Measurements from ENCODE around the gene LHFPL6. TPM values are rescaled to one million over a fixed set of nuclear protein-coding genes. Genes with fewer than 3 reads are reported as not detected.

The LHFPL6 gene
- total RNA-seq, 2 donors from 2014 or later: 0.36 to 0.81 TPM

GRCh38 chr13:39446865-39447264 lies 156.1 kb downstream of the LHFPL6 start:
- H3K27ac Mint-ChIP-seq: no peak overlapping the region
- H3K4me1 Mint-ChIP-seq (ENCODE audit: low read depth in 2 of 2): no peaks in the 10 kb centered on the region
- ATAC-seq (no peak), DNase-seq (ENCODE audit: low spot score) (no peak)
- H3K27me3 Mint-ChIP-seq: no peaks in the 10 kb centered on the region
- H3K9me3 Mint-ChIP-seq: peaks cover 6% of the 10 kb centered on the region
- H3K4me3 Mint-ChIP-seq: no peak overlapping the region
- H3K36me3 Mint-ChIP-seq: no peaks in the 10 kb centered on the region

- DNase-seq (ENCODE audit: low spot score) (no peak), ATAC-seq (no peak)
- no peaks in the 10 kb centered on the region for H3K4me1 Mint-ChIP-seq (ENCODE audit: low read depth in 2 of 2)
- H3K9me3 Mint-ChIP-seq: peaks cover 10% of the 10 kb centered on the region
- H3K27ac Mint-ChIP-seq: no peak overlapping the region
- H3K4me3 Mint-ChIP-seq: no peak overlapping the region
- no peaks in the 10 kb centered on the region for H3K36me3 Mint-ChIP-seq
- no peaks in the 10 kb centered on the region for H3K27me3 Mint-ChIP-seq
These were observed 158.1 kb downstream of the LHFPL6 start for GRCh38 chr13:39444866-39445265.

- Mint-ChIP-seq H3K4me1 (ENCODE audit: low read depth in 2 of 2) (no peaks in the 10 kb centered on the region), H3K4me3 (no peak overlapping the region), H3K36me3 (no peaks in the 10 kb centered on the region), H3K9me3 (peaks cover 24% of the 10 kb centered on the region), H3K27me3 (no peaks in the 10 kb centered on the region), H3K27ac (no peak overlapping the region)
- ATAC-seq (no peak), DNase-seq (ENCODE audit: low spot score) (no peak)
These were observed 169.3 kb downstream of the LHFPL6 start for GRCh38 chr13:39433651-39434050.

DNA sequence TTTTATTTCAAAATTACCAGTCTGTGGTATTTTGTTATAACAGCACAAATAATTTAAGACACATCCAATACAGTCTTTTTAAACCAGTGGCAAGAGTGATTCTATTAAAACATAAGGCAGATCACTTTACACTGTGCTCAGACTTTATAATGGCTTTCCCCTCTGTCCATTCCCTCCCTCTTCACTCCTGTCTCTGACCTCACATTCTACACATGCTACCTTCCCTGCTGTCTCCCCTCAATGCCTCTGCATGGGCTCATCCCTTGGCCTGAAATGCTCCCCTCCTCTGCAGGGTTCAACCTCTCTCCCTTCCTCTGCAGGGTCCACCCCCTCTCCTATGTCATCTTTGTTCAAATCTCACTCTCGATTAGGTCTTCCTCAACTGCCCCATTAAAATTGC lies 170.8 kb downstream of the LHFPL6 start:
- Mint-ChIP-seq H3K4me3 (no peak overlapping the region), H3K9me3 (peaks cover 24% of the 10 kb centered on the region), H3K4me1 (ENCODE audit: low read depth in 2 of 2) (no peaks in the 10 kb centered on the region), H3K27me3 (no peaks in the 10 kb centered on the region), H3K36me3 (no peaks in the 10 kb centered on the region), H3K27ac (no peak overlapping the region)
- no peak for ATAC-seq
- no peak for DNase-seq (ENCODE audit: low spot score)

DNA sequence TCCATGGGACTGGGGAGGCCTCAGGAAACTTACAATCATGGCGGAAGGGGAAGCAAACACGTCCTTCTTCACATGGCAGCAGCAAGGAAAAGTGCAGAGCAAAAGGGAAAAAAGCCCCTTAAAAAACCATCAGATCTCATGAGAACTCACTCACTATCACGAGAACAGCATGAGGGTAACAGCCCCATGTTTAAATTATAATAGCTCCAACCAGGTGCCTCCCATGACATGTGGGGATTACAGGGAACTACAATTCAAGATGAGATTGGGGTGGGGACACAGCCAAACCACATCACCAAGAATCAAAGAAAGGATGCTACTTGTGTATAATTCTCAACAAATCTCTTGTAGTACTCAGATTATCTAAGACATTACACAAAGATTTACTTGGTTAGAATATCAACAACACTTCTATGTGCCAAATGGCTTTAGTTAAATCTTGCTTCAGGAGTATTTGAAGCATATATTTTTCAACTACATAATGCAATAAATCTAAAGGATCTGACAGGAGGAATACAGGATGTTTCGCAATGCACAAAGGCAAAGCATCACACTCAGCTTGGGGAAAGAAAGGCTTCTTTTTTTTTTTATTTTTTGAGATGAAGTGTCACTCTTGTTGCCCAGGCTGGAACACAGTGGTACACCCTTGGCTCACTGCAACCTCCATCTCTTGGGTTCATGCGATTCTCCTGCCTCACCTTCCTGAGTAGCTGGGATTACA lies 180.0 kb downstream of the LHFPL6 start:
- Mint-ChIP-seq H3K27me3 (no peaks in the 10 kb centered on the region), H3K4me3 (no peak overlapping the region), H3K36me3 (no peaks in the 10 kb centered on the region), H3K9me3 (no peaks in the 10 kb centered on the region), H3K27ac (no peak overlapping the region), H3K4me1 (ENCODE audit: low read depth in 2 of 2) (no peaks in the 10 kb centered on the region)
- ATAC-seq (no peak), DNase-seq (ENCODE audit: low spot score) (no peak)

- Mint-ChIP-seq H3K27ac (no peak overlapping the region), H3K4me3 (no peak overlapping the region), H3K27me3 (no peaks in the 10 kb centered on the region), H3K4me1 (ENCODE audit: low read depth in 2 of 2) (no peaks in the 10 kb centered on the region), H3K36me3 (no peaks in the 10 kb centered on the region), H3K9me3 (no peaks in the 10 kb centered on the region)
- ATAC-seq: no peak
- no peak for DNase-seq (ENCODE audit: low spot score)
These were observed 183.1 kb downstream of the LHFPL6 start for GRCh38 chr13:39419876-39420275.

GRCh38 chr13:39419068-39419467 lies 183.9 kb downstream of the LHFPL6 start:
- Mint-ChIP-seq H3K27me3 (no peaks in the 10 kb centered on the region), H3K4me3 (no peak overlapping the region), H3K36me3 (no peaks in the 10 kb centered on the region), H3K9me3 (no peaks in the 10 kb centered on the region), H3K27ac (no peak overlapping the region), H3K4me1 (ENCODE audit: low read depth in 2 of 2) (no peaks in the 10 kb centered on the region)
- DNase-seq (ENCODE audit: low spot score) (no peak), ATAC-seq (no peak)

DNA sequence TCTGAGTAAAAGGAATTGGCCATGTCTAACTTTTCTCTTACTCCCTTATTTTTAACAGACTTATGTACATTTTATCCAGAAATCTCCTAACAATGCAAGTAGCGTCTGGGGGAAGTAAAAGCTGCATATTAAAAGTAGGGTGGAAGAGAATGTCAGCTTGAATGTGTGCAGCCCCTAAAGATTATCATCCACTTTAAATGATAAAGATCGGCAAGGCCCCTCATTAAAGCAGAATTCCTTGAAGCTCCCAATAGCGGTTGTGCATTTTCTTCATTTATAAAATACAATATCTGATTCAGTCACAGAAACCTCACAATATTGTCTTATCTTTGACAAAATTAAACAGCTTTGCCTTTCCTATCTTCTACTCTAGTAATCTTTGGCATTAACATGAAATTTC lies 184.6 kb downstream of the LHFPL6 start:
- Mint-ChIP-seq H3K4me1 (ENCODE audit: low read depth in 2 of 2) (no peaks in the 10 kb centered on the region), H3K4me3 (no peak overlapping the region), H3K27me3 (no peaks in the 10 kb centered on the region), H3K36me3 (no peaks in the 10 kb centered on the region), H3K9me3 (no peaks in the 10 kb centered on the region), H3K27ac (no peak overlapping the region)
- ATAC-seq (no peak), DNase-seq (ENCODE audit: low spot score) (no peak)

DNA sequence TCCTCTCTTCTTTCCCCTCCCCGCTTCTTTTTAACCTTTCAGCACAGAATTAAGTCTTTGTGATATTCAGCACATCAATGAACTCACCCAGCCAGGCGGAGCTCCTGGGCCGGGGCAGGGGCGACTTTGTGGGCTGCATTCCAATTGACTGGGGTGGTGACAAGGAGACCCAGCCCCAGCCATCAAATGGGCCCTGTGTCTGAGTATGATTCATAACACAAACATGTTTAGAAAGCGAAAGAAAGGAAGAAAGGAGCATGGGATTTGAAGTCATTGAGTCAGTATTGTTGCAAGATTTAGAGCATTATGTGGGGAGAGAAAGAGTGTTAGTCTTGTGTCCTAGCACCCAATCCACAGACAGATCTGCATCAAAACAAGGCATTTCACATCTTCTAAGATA lies 185.3 kb downstream of the LHFPL6 start:
- no peaks in the 10 kb centered on the region for H3K9me3 Mint-ChIP-seq
- DNase-seq (ENCODE audit: low spot score) (no peak), ATAC-seq (no peak)
- H3K4me3 Mint-ChIP-seq: no peak overlapping the region
- no peaks in the 10 kb centered on the region for H3K27me3 Mint-ChIP-seq
- H3K36me3 Mint-ChIP-seq: no peaks in the 10 kb centered on the region
- H3K4me1 Mint-ChIP-seq (ENCODE audit: low read depth in 2 of 2): no peaks in the 10 kb centered on the region
- no peak overlapping the region for H3K27ac Mint-ChIP-seq

DNA sequence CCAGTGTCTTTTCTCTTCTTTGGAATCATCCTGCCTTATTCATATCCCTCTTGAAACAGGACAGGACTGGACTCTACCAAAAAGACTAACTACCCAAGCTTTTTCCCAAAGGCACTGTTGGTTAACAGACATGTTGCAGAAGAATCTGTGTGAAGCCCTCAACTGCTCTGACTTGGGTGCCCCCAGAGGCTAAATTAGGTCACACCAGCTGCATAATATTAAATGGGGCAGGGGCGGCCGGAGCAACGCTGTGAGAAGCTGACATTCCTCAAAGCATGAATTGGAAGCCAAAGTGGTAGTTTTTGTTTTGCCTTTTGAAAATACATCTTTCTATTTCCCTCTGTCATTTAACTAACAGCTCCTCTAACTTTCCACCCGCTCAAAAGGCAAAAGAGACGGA lies 185.9 kb downstream of the LHFPL6 start:
- no peaks in the 10 kb centered on the region for H3K36me3 Mint-ChIP-seq
- no peaks in the 10 kb centered on the region for H3K27me3 Mint-ChIP-seq
- H3K9me3 Mint-ChIP-seq: no peaks in the 10 kb centered on the region
- H3K27ac Mint-ChIP-seq: no peak overlapping the region
- no peak for ATAC-seq
- no peaks in the 10 kb centered on the region for H3K4me1 Mint-ChIP-seq (ENCODE audit: low read depth in 2 of 2)
- no peak for DNase-seq (ENCODE audit: low spot score)
- no peak overlapping the region for H3K4me3 Mint-ChIP-seq

DNA sequence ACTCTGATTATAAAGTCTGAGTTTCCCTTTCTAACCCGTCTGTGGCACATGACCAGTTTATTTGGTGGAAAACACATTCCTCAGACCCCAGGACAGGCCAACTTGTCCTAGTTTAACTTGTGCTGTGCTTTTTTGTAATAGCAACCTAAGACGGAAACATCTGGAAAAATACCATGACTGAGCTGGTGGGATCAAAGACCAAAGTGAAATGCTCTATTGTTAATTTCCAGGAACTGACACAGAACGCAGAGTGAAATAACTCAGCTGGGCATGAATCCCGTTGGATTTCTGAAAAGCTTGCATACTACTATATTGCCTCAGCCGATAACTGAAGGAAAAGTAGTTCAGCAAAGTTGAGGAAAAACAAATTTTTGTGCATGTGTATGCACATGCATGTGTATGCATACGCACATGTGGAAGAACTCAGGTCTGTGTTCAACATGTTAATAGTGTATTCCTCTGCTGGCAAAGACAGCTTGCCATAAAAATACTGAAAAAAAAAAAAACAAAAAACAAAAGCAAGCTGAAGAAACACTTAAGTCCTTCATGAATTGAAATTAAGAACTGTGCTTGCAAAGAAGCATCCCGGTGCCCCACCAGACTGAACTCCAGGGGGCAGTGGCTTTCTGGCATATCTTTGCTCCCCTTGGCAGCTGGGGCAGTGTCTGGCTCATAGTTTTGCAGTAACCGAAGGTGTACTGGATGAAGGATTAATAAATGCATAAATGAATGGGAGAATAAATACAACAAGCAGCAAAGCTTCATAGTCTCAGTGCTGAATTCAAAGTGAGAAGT lies 187.8 kb downstream of the LHFPL6 start:
- H3K4me1 Mint-ChIP-seq (ENCODE audit: low read depth in 2 of 2): no peaks in the 10 kb centered on the region
- no peak overlapping the region for H3K4me3 Mint-ChIP-seq
- no peak overlapping the region for H3K27ac Mint-ChIP-seq
- DNase-seq (ENCODE audit: low spot score): no peak
- no peaks in the 10 kb centered on the region for H3K9me3 Mint-ChIP-seq
- no peak for ATAC-seq
- H3K36me3 Mint-ChIP-seq: no peaks in the 10 kb centered on the region
- no peaks in the 10 kb centered on the region for H3K27me3 Mint-ChIP-seq

DNA sequence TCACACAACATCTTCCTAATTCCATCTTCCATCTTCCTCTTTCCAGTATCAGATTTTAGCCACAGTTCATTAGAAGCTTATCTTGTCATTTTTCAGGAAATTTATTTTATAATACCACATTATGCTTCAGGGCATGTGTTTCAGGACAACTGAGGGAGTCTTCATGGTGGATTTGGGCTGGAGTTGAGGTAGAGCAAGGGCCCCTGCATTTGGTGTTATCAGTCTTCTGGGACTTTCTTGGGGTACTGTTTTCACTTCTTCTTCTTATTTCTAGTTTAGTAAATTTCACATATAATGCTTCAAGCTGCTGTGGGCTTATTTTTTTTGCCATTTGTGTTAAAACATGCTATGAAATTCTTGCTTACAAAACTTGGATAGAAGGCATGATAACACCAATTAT lies 188.7 kb downstream of the LHFPL6 start:
- no peaks in the 10 kb centered on the region for H3K4me1 Mint-ChIP-seq (ENCODE audit: low read depth in 2 of 2)
- DNase-seq (ENCODE audit: low spot score) (no peak), ATAC-seq (no peak)
- no peak overlapping the region for H3K27ac Mint-ChIP-seq
- no peaks in the 10 kb centered on the region for H3K36me3 Mint-ChIP-seq
- H3K27me3 Mint-ChIP-seq: no peaks in the 10 kb centered on the region
- H3K4me3 Mint-ChIP-seq: no peak overlapping the region
- H3K9me3 Mint-ChIP-seq: no peaks in the 10 kb centered on the region

DNA sequence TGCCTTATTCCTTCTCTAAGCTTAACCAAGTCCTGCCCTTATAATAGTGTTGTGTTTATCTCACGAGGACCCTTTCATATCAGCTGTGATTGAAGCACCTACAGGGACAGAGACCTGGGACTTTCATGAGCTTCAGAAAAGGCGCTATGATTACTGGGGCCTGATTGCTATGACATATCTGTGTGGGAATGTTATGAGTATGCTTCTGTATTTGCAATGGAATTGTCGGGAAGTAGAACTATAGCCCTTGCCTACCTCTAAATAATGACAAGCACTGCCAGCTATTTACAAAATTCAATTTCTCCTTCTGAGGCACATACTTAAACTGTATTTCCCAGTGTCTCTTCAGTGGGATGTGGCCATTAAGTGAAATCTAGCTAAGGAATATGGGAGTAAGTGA lies 191.5 kb downstream of the LHFPL6 start:
- Mint-ChIP-seq H3K9me3 (no peaks in the 10 kb centered on the region), H3K27ac (no peak overlapping the region), H3K4me3 (no peak overlapping the region), H3K27me3 (no peaks in the 10 kb centered on the region), H3K36me3 (no peaks in the 10 kb centered on the region), H3K4me1 (ENCODE audit: low read depth in 2 of 2) (no peaks in the 10 kb centered on the region)
- DNase-seq (ENCODE audit: low spot score) (no peak), ATAC-seq (no peak)

GRCh38 chr13:39410964-39411363 lies 192.0 kb downstream of the LHFPL6 start:
- Mint-ChIP-seq H3K4me1 (ENCODE audit: low read depth in 2 of 2) (no peaks in the 10 kb centered on the region), H3K36me3 (no peaks in the 10 kb centered on the region), H3K9me3 (no peaks in the 10 kb centered on the region), H3K27me3 (no peaks in the 10 kb centered on the region), H3K4me3 (no peak overlapping the region), H3K27ac (no peak overlapping the region)
- ATAC-seq (no peak), DNase-seq (ENCODE audit: low spot score) (no peak)

Data from natural killer cell treated with Interleukin-12 subunit alpha and Interleukin-12 subunit beta and Interleukin-15 and Interleukin-18, amount 100 ng/mL, for 72 hours (primary cell).